ENCODE data around the gene MACROD2.

GRCh38 chr20:15928946-15929345 is 1933.6 kb downstream of the MACROD2 start:
- TF ChIP-seq CTCF (conservative IDR thresholded peaks at IDR 0.05; ENCODE audit: low read depth, low read length): no peak
- TF ChIP-seq EZH2 (IDR thresholded peaks at IDR 0.05; ENCODE audit: borderline replicate concordance, low read depth, low read length, poor library complexity, severe bottlenecking): no peak
